C4-2B (cell line): ENCODE results near the gene NUDC.

Experiments
- CTCF ChIP-seq: fragments of 450-650 bp; conservative IDR thresholded peaks from 2 replicates; pipeline ENCODE4 v1.5.1; 2017; ENCODE audit warnings: mild to moderate bottlenecking
- ZFX ChIP-seq: fragments of 450-650 bp; IDR thresholded peaks from 2 replicates; pipeline ENCODE4 v1.6.1; 2017

GRCh38 chr1:26949926-26950319 lies 28.4 kb downstream of the NUDC start:
- TF ChIP-seq CTCF (no peak), ZFX (no peak)
